Measurements from ENCODE around the gene LIN7C. TPM values are rescaled to one million over a fixed set of nuclear protein-coding genes. Genes with fewer than 3 reads are reported as not detected.
A peak's percentile ranks its signal among the peaks of the same experiment; 100 is the strongest.

The LIN7C gene
- total and polyA plus RNA-seq, 2 of the 13 experiments (the other 11 are each of a cell fraction or from before 2014, with no cell fraction given) = 14.8 to 37.2 TPM

- TF ChIP-seq POGZ (CRISPR knock-in tag; IDR thresholded peaks at IDR 0.05) (peak; percentile 42; the same call in 1 of the 2 replicates), SRY (CRISPR knock-in tag; IDR thresholded peaks at IDR 0.05) (peak; percentile 59; the same call in 1 of the 2 replicates), SATB2 (CRISPR knock-in tag; IDR thresholded peaks at IDR 0.05) (no peak), RFX3 (CRISPR knock-in tag; IDR thresholded peaks at IDR 0.05) (no peak), ZBTB26 (CRISPR knock-in tag; IDR thresholded peaks at IDR 0.05; ENCODE audit: borderline replicate concordance) (peak; percentile 24; the same call in 1 of the 2 replicates), DBP (CRISPR knock-in tag; IDR thresholded peaks at IDR 0.05; ENCODE audit: not compliant biosample characterization) (no peak), PRPF4 (IDR thresholded peaks at IDR 0.05; ENCODE audit: low read depth, low read length, poor library complexity, severe bottlenecking) (no peak), ZNF296 (CRISPR knock-in tag; conservative IDR thresholded peaks at IDR 0.05) (no peak), ZNF446 (CRISPR knock-in tag; IDR thresholded peaks at IDR 0.05) (no peak), ZNF501 (CRISPR knock-in tag; IDR thresholded peaks at IDR 0.05) (peak; percentile 45; the same call in 1 of the 2 replicates), SP140L (CRISPR knock-in tag; IDR thresholded peaks at IDR 0.05; ENCODE audit: borderline replicate concordance) (no peak), ZNF704 (CRISPR knock-in tag; IDR thresholded peaks at IDR 0.05; ENCODE audit: borderline replicate concordance) (0 out of 2 replicates have a peak, but pooled peaks have one; percentile 43), SMAD1 (CRISPR knock-in tag; IDR thresholded peaks at IDR 0.05; ENCODE audit: borderline replicate concordance, low read depth) (no peak), BHLHE40 (IDR thresholded peaks at IDR 0.05; ENCODE audit: low read length) (no peak), ZHX2 (IDR thresholded peaks at IDR 0.05; ENCODE audit: low read depth) (no peak), ZHX2 (CRISPR knock-in tag; IDR thresholded peaks at IDR 0.05; ENCODE audit: borderline replicate concordance) (no peak), RXRA (CRISPR knock-in tag; IDR thresholded peaks at IDR 0.05) (no peak)
These were observed 34.1 kb downstream of the LIN7C start, which contains the start of gene LGR4 (continued) for GRCh38 chr11:27472398-27473016.
